Liver (tissue), 9 donors: ENCODE data around the gene BTBD9. TPM values are rescaled to one million over a fixed set of nuclear protein-coding genes. Genes with fewer than 3 reads are reported as not detected.

Experiments
- DNase-seq: peaks from one replicate; pipeline ENCODE4 v3.0.0-alpha.2; 2017; ENCODE audit warnings: low spot score
- H3K27ac ChIP-seq, 2 donors: one replicate each; pipeline ENCODE4 v1.7.0; 2013; ENCODE audit warnings: inconsistent platforms in 2 of 2, low read length in 2 of 2, control low read depth in 1 of 2, low read depth in 1 of 2, mild to moderate bottlenecking in 1 of 2
- H3K27me3 ChIP-seq, 4 donors: one replicate each; pipeline versions ENCODE4 v1.6.1 to v1.7.0; 2013; ENCODE audit warnings: low read length in 3 of 4, inconsistent platforms in 1 of 4, mild to moderate bottlenecking in 1 of 4, moderate library complexity in 1 of 4; ENCODE audit not compliant: control insufficient read depth in 4 of 4, insufficient read depth in 4 of 4
- H3K36me3 ChIP-seq, 4 donors: one replicate each; pipeline versions ENCODE4 v1.6.1 to v1.7.0; 2013; ENCODE audit warnings: low read length in 3 of 4, mild to moderate bottlenecking in 3 of 4, low read depth in 1 of 4, moderate library complexity in 1 of 4; ENCODE audit not compliant: control insufficient read depth in 4 of 4, insufficient read depth in 3 of 4
- H3K4me1 ChIP-seq, 4 donors: one replicate each; pipeline versions ENCODE4 v1.6.1 to v1.7.0; 2013; ENCODE audit warnings: low read length in 3 of 4, mild to moderate bottlenecking in 3 of 4, moderate library complexity in 1 of 4; ENCODE audit not compliant: control insufficient read depth in 4 of 4, insufficient read depth in 4 of 4
- H3K4me3 ChIP-seq, 3 donors: one replicate each; pipeline versions ENCODE4 v1.6.1 to v1.7.0; 2013; ENCODE audit warnings: low read length in 3 of 3, control low read depth in 1 of 3, low read depth in 1 of 3, mild to moderate bottlenecking in 1 of 3
- H3K9ac ChIP-seq, 2 donors: one replicate each; pipeline ENCODE4 v1.7.0; 2013; ENCODE audit warnings: low read length in 2 of 2, mild to moderate bottlenecking in 2 of 2, moderate library complexity in 2 of 2, control low read depth in 1 of 2, low read depth in 1 of 2
- H3K9me3 ChIP-seq, 4 donors: one replicate each; pipeline versions ENCODE4 v1.6.1 to v1.7.0; 2013; ENCODE audit warnings: low read length in 3 of 4; ENCODE audit not compliant: control insufficient read depth in 4 of 4
- ATF3 ChIP-seq: IDR thresholded peaks from 2 replicates; pipeline ENCODE4 v1.6.1; 2016; ENCODE audit warnings: antibody characterized with exemption
- CTCF ChIP-seq: fragments of 150-350 bp; IDR thresholded peaks from 2 replicates; pipeline ENCODE4 v1.5.1; 2017; ENCODE audit warnings: improper control_type of control experiment, low read depth, low read length; ENCODE audit not compliant: missing input control
- FOXA2 ChIP-seq: IDR thresholded peaks from 2 replicates; pipeline ENCODE4 v1.6.1; 2016; ENCODE audit warnings: antibody characterized with exemption
- GABPA ChIP-seq, 2 donors: IDR thresholded peaks in 1 of 2; conservative IDR thresholded peaks in 1 of 2; 2 replicates each; pipeline ENCODE4 v1.6.1; 2016; ENCODE audit warnings: antibody characterized with exemption in 2 of 2, mild to moderate bottlenecking in 1 of 2, moderate library complexity in 1 of 2
- HNF4G ChIP-seq: IDR thresholded peaks from 2 replicates; pipeline ENCODE4 v1.6.1; 2016; ENCODE audit warnings: antibody characterized with exemption
- NR2F2 ChIP-seq: IDR thresholded peaks from 2 replicates; pipeline ENCODE4 v1.6.1; 2016; ENCODE audit warnings: antibody characterized with exemption
- RAD21 ChIP-seq, 2 donors: IDR thresholded peaks; 2 replicates each; pipeline ENCODE4 v1.6.1; 2016; ENCODE audit warnings: antibody characterized with exemption in 2 of 2, mild to moderate bottlenecking in 2 of 2
- REST ChIP-seq: IDR thresholded peaks from 2 replicates; pipeline ENCODE4 v1.6.1; 2016; ENCODE audit warnings: antibody characterized with exemption, mild to moderate bottlenecking
- RXRA ChIP-seq, 2 donors: IDR thresholded peaks; 2 replicates each; pipeline ENCODE4 v1.6.1; 2017 to 2018; ENCODE audit warnings: antibody characterized with exemption in 2 of 2, mild to moderate bottlenecking in 1 of 2
- SP1 ChIP-seq: IDR thresholded peaks from 2 replicates; pipeline ENCODE4 v1.6.1; 2018; ENCODE audit warnings: antibody characterized with exemption, mild to moderate bottlenecking
- TAF1 ChIP-seq: conservative IDR thresholded peaks from 2 replicates; pipeline ENCODE4 v1.6.1; 2016; ENCODE audit warnings: antibody characterized with exemption, mild to moderate bottlenecking
- YY1 ChIP-seq: IDR thresholded peaks from 2 replicates; pipeline ENCODE4 v1.6.1; 2016; ENCODE audit warnings: antibody characterized with exemption, mild to moderate bottlenecking
- ZBTB33 ChIP-seq: IDR thresholded peaks from 2 replicates; pipeline ENCODE4 v1.6.1; 2016; ENCODE audit warnings: antibody characterized with exemption
- WGBS: extraction: QIAGEN DNeasy Blood & Tissue Kit; methylation state at CpG from one replicate; pipeline ENCODE4 v1.1.7; 2013; 5-methylcytosine and 5-hydroxymethylcytosine counted together
- polyA plus RNA-seq, 2 donors: library from polyadenylated mRNA; stranded (reverse) in 1 of 2; unstranded in 1 of 2; fragments of 200-250 nt in 1 of 2; fragments of >200 nt in 1 of 2; fragmentation: Nextera tagmentation in 1 of 2; extraction: Ambion mirVana in 1 of 2; gene quantifications; one replicate each; pipeline versions ENCODE4 v1.2.1 to v1.2.3, GENCODE V29; 2013 to 2015
- total RNA-seq, 2 donors: library from RNA; depleted of rRNA; stranded (reverse); fragments of >200 nt; gene quantifications; one replicate each; pipeline ENCODE4 v1.2.3, GENCODE V29; 2014
- donor health status: healthy.
- donor health status: healthy.
- donor health status: healthy.
- donor health status: healthy.
- donor health status: healthy.

BTBD9 gene
- total and polyA plus RNA-seq, 4 donors = 2.0 to 12.4 (median 5.7) TPM

GRCh38 chr6:38174806-38175495, 464.8 kb downstream of the BTBD9 start:
- Histone ChIP-seq H3K4me3 (no peak overlapping the region), H3K27ac (no peak overlapping the region), H3K27me3 (no peaks in the 10 kb centered on the region), H3K9ac (no peak overlapping the region), H3K9me3 (no peaks in the 10 kb centered on the region), H3K36me3 (no peaks in the 10 kb centered on the region), H3K4me1 (peaks cover 0 to 41% (median 28%) of the 10 kb centered on the region in 4 donors)
- DNase-seq = no peak
- 97% methylated on average over 22 of the region's 22 CpGs for WGBS
- no peak for TF ChIP-seq RAD21 (IDR thresholded peaks at IDR 0.05)
- no peak for TF ChIP-seq REST
- no peak for TF ChIP-seq CTCF
- TF ChIP-seq GABPA (IDR thresholded peaks at IDR 0.05 in 1 of 2, conservative IDR thresholded peaks at IDR 0.05 in 1 of 2) = no peak
- TF ChIP-seq ATF3 = no peak
- TF ChIP-seq ZBTB33 = no peak
- no peak for TF ChIP-seq HNF4G
- TF ChIP-seq TAF1 = no peak
- TF ChIP-seq SP1 = no peak
- TF ChIP-seq RXRA (IDR thresholded peaks at IDR 0.05) = no peak

- no peak for TF ChIP-seq ZBTB33
- no peak for TF ChIP-seq ATF3
- TF ChIP-seq HNF4G = no peak
- no peak for TF ChIP-seq NR2F2
- TF ChIP-seq REST = no peak
- no peak for TF ChIP-seq RAD21 (IDR thresholded peaks at IDR 0.05)
- no peak for TF ChIP-seq TAF1
- TF ChIP-seq FOXA2 = no peak
- TF ChIP-seq YY1 = no peak
- Histone ChIP-seq H3K9me3 (no peaks in the 10 kb centered on the region), H3K27ac (no peak overlapping the region), H3K9ac (no peak overlapping the region), H3K4me3 (no peak overlapping the region), H3K4me1 (peaks cover 0 to 43% (median 31%) of the 10 kb centered on the region in 4 donors), H3K36me3 (no peaks in the 10 kb centered on the region), H3K27me3 (no peaks in the 10 kb centered on the region)
- DNase-seq = no peak
- WGBS = 95% methylated on average over 8 of the region's 8 CpGs
These were observed 465.4 kb downstream of the BTBD9 start for GRCh38 chr6:38174315-38174714.
